ENCODE data around the gene TMEM123.

TMEM123 gene

DNA sequence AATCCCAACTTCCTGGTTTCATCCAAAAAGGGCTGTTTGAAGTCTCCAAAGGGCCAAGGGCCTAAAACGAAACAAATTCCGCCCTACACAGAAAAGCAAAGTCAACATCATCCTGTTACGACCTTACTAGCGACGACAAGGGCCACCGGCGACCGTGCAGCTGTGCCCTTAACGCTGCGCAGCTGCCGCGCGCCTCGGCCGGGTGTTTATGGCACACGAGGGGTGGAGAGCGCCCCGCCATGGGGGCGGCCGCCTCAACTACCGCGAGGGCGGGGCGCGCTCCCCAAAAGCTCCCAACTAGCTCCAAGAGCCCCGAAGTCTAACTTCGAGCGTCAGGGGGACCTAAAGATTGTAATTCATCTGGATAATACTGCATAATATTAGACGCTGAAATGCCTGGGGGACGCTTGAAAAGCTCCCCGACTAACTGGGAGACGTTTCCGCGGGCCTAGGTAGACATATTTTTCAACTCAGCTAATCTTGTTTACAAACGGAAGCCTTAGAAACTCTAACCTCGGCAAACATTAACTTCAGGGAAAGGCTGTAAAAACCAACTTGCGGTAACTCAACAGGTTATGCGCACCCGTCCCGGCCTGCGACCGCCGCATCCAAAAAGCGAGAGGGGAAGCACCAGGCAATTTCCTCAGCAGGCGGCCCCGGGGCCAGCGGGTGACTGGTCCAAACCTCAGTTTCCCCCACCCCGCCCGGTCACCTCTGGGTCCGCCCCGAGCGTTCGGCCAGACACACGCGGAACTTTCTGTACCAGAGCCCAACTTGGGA is 694 bp downstream of the TMEM123 start:
- TF ChIP-seq, protein P1, sequence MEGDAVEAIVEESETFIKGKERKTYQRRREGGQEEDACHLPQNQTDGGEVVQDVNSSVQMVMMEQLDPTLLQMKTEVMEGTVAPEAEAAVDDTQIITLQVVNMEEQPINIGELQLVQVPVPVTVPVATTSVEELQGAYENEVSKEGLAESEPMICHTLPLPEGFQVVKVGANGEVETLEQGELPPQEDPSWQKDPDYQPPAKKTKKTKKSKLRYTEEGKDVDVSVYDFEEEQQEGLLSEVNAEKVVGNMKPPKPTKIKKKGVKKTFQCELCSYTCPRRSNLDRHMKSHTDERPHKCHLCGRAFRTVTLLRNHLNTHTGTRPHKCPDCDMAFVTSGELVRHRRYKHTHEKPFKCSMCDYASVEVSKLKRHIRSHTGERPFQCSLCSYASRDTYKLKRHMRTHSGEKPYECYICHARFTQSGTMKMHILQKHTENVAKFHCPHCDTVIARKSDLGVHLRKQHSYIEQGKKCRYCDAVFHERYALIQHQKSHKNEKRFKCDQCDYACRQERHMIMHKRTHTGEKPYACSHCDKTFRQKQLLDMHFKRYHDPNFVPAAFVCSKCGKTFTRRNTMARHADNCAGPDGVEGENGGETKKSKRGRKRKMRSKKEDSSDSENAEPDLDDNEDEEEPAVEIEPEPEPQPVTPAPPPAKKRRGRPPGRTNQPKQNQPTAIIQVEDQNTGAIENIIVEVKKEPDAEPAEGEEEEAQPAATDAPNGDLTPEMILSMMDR (IDR thresholded peaks at IDR 0.05; ENCODE audit: low read depth, low read length): no peak; the same call in 1 of the 2 replicates
- H3K4me1 ChIP-seq: peaks cover 8% of the 10 kb centered on the region; the same call in 1 of the 2 replicates
- DNase-seq: peak; percentile 71

DNA sequence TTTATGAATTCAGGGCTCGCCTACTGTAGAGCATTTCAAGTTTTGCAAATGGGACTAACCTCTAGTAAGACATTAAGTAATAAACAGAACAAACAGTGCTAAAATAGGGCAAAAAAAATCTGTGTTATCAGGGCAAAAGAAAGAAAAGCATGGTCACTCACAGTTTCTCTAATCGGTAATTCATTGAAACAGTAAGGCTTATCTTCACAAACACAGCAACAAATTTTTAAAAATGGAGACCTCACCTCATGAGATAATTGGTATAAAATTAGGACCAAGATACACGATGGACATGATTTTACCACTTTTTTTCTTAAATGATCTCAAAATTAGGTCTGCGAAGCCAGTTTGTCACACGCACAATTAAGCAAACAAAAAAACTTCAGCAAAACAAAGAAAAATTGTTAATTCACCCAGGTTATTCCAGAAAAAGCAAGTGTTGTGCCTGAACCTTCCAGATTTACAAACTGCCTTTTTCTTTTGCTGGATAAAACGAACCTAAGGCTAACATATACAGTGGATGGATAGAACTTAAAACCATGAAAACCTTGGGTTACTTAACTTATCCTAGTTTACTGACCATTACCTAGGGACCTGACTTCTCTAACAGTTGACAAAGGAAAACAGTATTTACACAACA is 1.4 kb downstream of the TMEM123 start:
- Histone ChIP-seq H3K4me3 (ENCODE audit: low read depth, low read length) (peak overlapping the region; percentile 88), H3K9me3 (no peaks in the 10 kb centered on the region), H3K36me3 (peaks cover 22% of the 10 kb centered on the region), H3K27me3 (no peaks in the 10 kb centered on the region), H3K4me1 (peaks cover 8% of the 10 kb centered on the region; the same call in 1 of the 2 replicates)
- no peak for DNase-seq
- TF ChIP-seq, protein P1 (IDR thresholded peaks at IDR 0.05; ENCODE audit: low read depth, low read length): no peak

More for the DNA sequence above, 694 bp downstream of the TMEM123 start:
- peaks cover 18% of the 10 kb centered on the region for H3K36me3 ChIP-seq
- no peaks in the 10 kb centered on the region for H3K27me3 ChIP-seq
- peak overlapping the region; percentile 88 for H3K4me3 ChIP-seq (ENCODE audit: low read depth, low read length)
- H3K9me3 ChIP-seq: no peaks in the 10 kb centered on the region

DNA sequence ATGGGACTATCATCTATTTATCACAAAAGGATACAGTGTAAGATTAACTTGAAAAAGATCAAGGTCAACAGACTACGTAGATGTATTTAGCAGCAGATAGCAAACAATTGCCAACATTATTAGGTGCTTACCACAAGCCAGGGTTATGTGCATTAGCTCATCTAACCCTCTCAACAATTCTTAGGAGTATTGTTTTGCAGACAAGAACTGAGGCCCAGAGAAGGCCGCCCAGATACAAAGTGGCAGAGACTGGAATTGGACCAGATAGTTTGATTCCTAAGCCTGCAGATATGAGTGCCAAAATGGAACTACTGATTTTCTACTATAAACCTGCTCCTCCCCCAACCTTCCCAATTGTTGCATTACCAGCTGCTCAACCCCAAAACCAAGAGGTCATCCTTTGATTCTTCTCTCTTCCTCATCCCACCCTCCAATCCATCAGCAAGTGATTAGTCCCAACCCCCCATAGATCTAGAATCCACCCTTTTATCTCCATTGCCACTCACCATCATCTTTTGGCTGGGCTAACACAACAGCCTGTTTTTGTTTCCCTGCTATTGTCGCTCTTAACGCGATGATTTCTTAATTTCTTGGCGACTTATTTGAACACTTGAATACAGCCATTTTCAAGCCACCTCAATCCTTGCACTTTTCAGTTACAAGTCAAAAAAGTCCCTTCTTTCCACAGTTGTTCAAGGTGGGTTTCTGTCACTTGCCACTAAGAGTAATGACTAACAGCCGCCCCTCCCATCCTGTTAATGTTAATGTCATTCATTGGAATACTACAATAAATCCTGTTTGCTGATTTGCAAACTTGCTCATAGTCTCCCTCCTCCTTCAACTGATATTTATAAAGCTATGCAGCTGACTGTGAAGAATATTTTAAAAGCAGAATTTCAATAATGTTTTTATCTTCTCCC is 2.7 kb downstream of the TMEM123 start:
- H3K9me3 ChIP-seq: no peaks in the 10 kb centered on the region
- TF ChIP-seq, protein P1 (IDR thresholded peaks at IDR 0.05; ENCODE audit: low read depth, low read length): no peak
- peaks cover 34% of the 10 kb centered on the region for H3K36me3 ChIP-seq
- no peaks in the 10 kb centered on the region for H3K27me3 ChIP-seq
- DNase-seq: no peak
- H3K4me1 ChIP-seq: peaks cover 8% of the 10 kb centered on the region; the same call in 1 of the 2 replicates
- H3K4me3 ChIP-seq (ENCODE audit: low read depth, low read length): peak overlapping the region; percentile 88; the same call in 1 of the 2 replicates

DNA sequence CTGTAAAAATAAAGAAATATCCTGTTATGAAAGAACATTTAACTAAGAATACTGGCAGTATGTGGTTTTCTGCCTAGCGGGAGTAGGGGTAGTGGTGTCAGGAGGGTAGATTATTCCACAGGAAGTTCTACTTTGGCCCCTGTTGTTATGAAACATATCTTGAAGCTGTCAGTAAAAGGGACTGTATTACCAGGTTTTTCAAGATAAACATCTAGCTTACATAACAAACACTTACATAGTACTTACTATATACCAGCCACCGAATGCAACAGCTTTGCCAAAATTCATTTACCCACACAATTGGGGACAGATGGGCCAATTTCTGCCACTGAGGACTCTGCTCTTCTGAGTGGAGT is 3.7 kb downstream of the TMEM123 start:
- Histone ChIP-seq H3K27me3 (no peaks in the 10 kb centered on the region), H3K4me1 (peaks cover 8% of the 10 kb centered on the region; the same call in 1 of the 2 replicates), H3K9me3 (no peaks in the 10 kb centered on the region), H3K4me3 (ENCODE audit: low read depth, low read length) (no peak overlapping the region), H3K36me3 (peaks cover 42% of the 10 kb centered on the region)
- TF ChIP-seq, protein P1 (IDR thresholded peaks at IDR 0.05; ENCODE audit: low read depth, low read length): no peak
- no peak for DNase-seq

DNA sequence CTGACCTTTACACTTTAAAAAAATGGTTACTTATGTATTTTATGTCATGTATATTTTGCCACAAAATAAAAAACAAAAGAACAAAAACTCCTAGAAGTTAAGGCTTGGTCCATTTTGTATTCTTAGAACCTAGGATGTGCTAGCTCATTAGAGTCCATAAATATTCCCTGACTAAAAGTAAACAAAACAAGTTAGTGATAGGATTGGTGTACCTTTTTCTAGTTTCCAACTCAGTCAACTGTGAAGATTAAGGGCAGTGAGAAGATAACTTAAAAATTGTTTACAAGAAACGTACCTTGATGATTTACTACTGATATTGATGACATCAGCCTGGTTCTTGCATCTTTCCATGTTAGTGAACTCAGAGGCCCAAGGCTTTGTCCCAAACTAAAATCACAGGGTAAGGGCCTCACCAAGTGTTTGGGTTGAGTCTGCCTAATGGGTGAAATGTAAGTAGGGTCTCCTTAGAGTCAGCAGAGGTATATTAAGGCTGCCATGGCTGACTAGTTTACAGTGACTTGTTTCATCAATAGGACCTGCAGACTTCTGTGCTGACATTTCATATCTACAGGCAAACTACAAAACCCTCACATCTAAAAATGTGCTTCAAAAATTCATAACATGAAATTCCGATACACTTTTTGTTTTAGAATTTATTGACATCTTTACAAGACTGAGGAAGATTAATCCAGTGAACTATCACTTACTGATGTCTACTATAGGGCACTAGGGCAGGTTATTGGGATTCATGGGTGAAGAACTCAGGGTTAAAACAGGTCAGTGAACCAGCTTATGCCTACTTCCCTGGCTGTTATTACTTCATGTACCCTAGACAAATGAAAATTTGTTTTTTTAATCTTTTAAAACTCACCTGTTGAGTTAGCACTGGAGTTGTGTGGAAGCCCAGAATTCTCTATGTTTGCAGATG is 4.4 kb downstream of the TMEM123 start:
- TF ChIP-seq, protein P1 (IDR thresholded peaks at IDR 0.05; ENCODE audit: low read depth, low read length): no peak
- no peak for DNase-seq
- Histone ChIP-seq H3K4me3 (ENCODE audit: low read depth, low read length) (no peak overlapping the region), H3K27me3 (no peaks in the 10 kb centered on the region), H3K9me3 (no peaks in the 10 kb centered on the region), H3K4me1 (peaks cover 8% of the 10 kb centered on the region; the same call in 1 of the 2 replicates), H3K36me3 (peaks cover 42% of the 10 kb centered on the region)
